Left ventricle myocardium inferior (tissue), 1 donor: ENCODE results near the gene NFASC. TPM values are rescaled to one million over a fixed set of nuclear protein-coding genes. Genes with fewer than 3 reads are reported as not detected.

Experiments
- DNase-seq: peaks from one replicate; pipeline ENCODE4 v3.0.0-alpha.2; 2020
- H3K27ac ChIP-seq: fragments of 200-600 bp; replicated peaks from 2 replicates; pipeline ENCODE4 v1.8.0; 2021
- H3K27me3 ChIP-seq: fragments of 200-600 bp; 2 replicates; pipeline ENCODE4 v1.8.0; 2021; ENCODE audit warnings: low read depth
- H3K36me3 ChIP-seq: fragments of 200-600 bp; 2 replicates; pipeline ENCODE4 v1.8.0; 2021
- H3K4me1 ChIP-seq: fragments of 200-600 bp; 2 replicates; pipeline ENCODE4 v1.8.0; 2021
- H3K4me3 ChIP-seq: fragments of 200-600 bp; 2 replicates; pipeline ENCODE4 v1.8.0; 2021; ENCODE audit warnings: mild to moderate bottlenecking, moderate library complexity
- H3K9me3 ChIP-seq: fragments of 200-600 bp; replicated peaks from 2 replicates; pipeline ENCODE4 v1.8.0; 2021
- CTCF ChIP-seq: fragments of 200-600 bp; IDR thresholded peaks from 2 replicates; pipeline ENCODE4 v1.8.0; 2021; ENCODE audit warnings: antibody characterized with exemption, mild to moderate bottlenecking, borderline replicate concordance
- intact Hi-C: fragments of 100-400 bp; cut with micrococcal nuclease; formaldehyde crosslinking; loops from one replicate; pipeline ENCODE4 v1.11.0; 2022
- total RNA-seq: library from RNA; stranded (reverse); fragmentation: NEBNext Ultra II Directional; extraction: Animal tissue kit (Norgen Biotek cat#: 25700); gene quantifications from one replicate; pipeline ENCODE4 v1.2.1, GENCODE V29; 2021
- donor health status: DM: no; HTN: yes; CAD: no; lungs with severe emphysema.

Gene NFASC
- total RNA-seq, 1 donor from 2014 or later = 8.2 TPM

- no peak overlapping the region for H3K4me3 ChIP-seq
- no peak for DNase-seq
- peaks cover 28% of the 10 kb centered on the region for H3K27me3 ChIP-seq
- no peak overlapping the region for H3K27ac ChIP-seq
- H3K36me3 ChIP-seq = no peaks in the 10 kb centered on the region
- no peaks in the 10 kb centered on the region for H3K9me3 ChIP-seq
- TF ChIP-seq CTCF = no peak
- H3K4me1 ChIP-seq = peaks cover 3% of the 10 kb centered on the region
- intact Hi-C loops = no loop called here
These were observed 16.4 kb upstream of the NFASC start for GRCh38 chr1:204854286-204854685.

- Histone ChIP-seq H3K4me3 (no peak overlapping the region), H3K4me1 (peaks cover 27% of the 10 kb centered on the region), H3K36me3 (no peaks in the 10 kb centered on the region), H3K9me3 (no peaks in the 10 kb centered on the region), H3K27me3 (peaks cover 28% of the 10 kb centered on the region), H3K27ac (no peak overlapping the region)
- DNase-seq = no peak
- intact Hi-C loops = no loop called here
- no peak for TF ChIP-seq CTCF
These were observed 12.3 kb upstream of the NFASC start for GRCh38 chr1:204858363-204858821.

DNA sequence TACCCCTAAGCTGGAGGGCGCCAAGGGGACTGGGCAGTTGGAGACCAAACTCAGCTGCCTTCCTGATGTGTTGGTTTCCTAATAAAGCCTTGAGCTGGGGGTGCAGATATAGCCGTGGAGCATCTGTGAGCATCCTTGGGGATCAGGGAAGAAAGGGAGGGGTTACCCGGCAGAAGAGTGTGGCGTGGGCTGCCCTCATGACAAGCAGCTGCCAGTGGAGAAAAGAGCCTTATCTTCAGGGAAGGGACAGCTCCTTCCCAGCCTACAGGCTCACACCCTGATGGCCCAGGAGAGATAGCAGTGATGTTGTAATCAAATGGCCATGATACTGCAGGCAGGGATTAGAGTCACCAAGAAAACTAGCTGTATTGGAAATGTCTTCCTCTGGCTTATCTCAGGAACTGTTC lies 10.8 kb upstream of the NFASC start:
- intact Hi-C loops = no loop called here
- no peak for TF ChIP-seq CTCF

GRCh38 chr1:204863024-204863423 lies 7.6 kb upstream of the NFASC start:
- TF ChIP-seq CTCF = no peak
- no peak for DNase-seq
- Histone ChIP-seq H3K27me3 (peaks cover 9% of the 10 kb centered on the region), H3K9me3 (no peaks in the 10 kb centered on the region), H3K27ac (peak overlapping the region; percentile 54), H3K36me3 (no peaks in the 10 kb centered on the region), H3K4me1 (peaks cover 38% of the 10 kb centered on the region), H3K4me3 (no peak overlapping the region)
- intact Hi-C loops = no loop called here

More for the DNA sequence above, 10.8 kb upstream of the NFASC start:
- Histone ChIP-seq H3K36me3 (no peaks in the 10 kb centered on the region), H3K27ac (peak overlapping the region; percentile 28), H3K4me3 (no peak overlapping the region), H3K27me3 (peaks cover 21% of the 10 kb centered on the region), H3K4me1 (peaks cover 27% of the 10 kb centered on the region), H3K9me3 (no peaks in the 10 kb centered on the region)
- peak; percentile 20 for DNase-seq

DNA sequence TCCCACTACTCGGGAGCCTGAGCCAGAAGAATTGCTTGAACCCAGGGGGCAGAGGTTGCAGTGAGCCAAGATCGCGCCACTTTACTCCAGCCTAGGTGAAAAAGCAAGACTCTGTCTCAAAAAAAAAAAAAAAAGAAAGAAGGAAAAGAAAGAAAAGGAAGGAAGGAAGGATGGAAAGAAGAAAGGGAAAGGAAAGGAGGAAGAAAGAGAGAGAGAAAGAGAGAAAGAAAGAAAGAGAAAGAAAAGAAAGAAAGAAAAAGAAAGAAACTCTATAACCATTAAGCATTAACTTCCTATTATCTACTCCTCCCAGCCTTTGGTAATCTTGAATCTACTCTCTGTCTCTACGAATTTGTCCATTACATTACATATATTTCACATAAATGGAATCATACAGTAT lies 6.9 kb upstream of the NFASC start:
- intact Hi-C loops = no loop called here
- Histone ChIP-seq H3K4me3 (no peak overlapping the region), H3K4me1 (peaks cover 45% of the 10 kb centered on the region), H3K36me3 (no peaks in the 10 kb centered on the region), H3K9me3 (no peaks in the 10 kb centered on the region), H3K27me3 (peaks cover 2% of the 10 kb centered on the region), H3K27ac (no peak overlapping the region)
- DNase-seq = no peak
- TF ChIP-seq CTCF = no peak
